NCI-H1092 treated with DMSO at 0.1 percent for 48 hours (cell line): Measurements from ENCODE around the gene ALLC.
A peak's percentile ranks its signal among the peaks of the same experiment; 100 is the strongest.

Experiments
- DNase-seq: peaks from one replicate; lab custom pipeline; 2025; lab: John Stamatoyannopoulos, UW

The ALLC gene

GRCh38 chr2:3679180-3679579 lies 21.2 kb downstream of the ALLC start:
- no peak for DNase-seq

- DNase-seq: no peak
These were observed 21.8 kb downstream of the ALLC start for GRCh38 chr2:3679616-3680393.

- no peak for DNase-seq
These were observed 22.7 kb downstream of the ALLC start for GRCh38 chr2:3680548-3681345.

GRCh38 chr2:3681625-3682024 lies 23.6 kb downstream of the ALLC start:
- DNase-seq: no peak

GRCh38 chr2:3682811-3683210 lies 24.8 kb downstream of the ALLC start:
- DNase-seq: no peak

GRCh38 chr2:3683748-3684454 lies 25.9 kb downstream of the ALLC start:
- DNase-seq: no peak

GRCh38 chr2:3689998-3690748 lies 32.2 kb downstream of the ALLC start:
- no peak for DNase-seq

GRCh38 chr2:3692375-3692774 lies 34.4 kb downstream of the ALLC start:
- DNase-seq: peak; percentile 9

- DNase-seq: no peak
These were observed 38.5 kb downstream of the ALLC start for GRCh38 chr2:3696545-3696944.

- DNase-seq: no peak
These were observed 43.1 kb downstream of the ALLC start for GRCh38 chr2:3701071-3701470.

- DNase-seq: no peak
These were observed 45.3 kb downstream of the ALLC start, which contains the start of gene DCDC2C for GRCh38 chr2:3703236-3703756. Gene DCDC2C, plus strand, starts transcription at chr2:3703575. Its CDS starts 177 bp downstream, at chr2:3703752.

GRCh38 chr2:3703757-3704355 lies 45.9 kb downstream of the ALLC start:
- DNase-seq: no peak

GRCh38 chr2:3704692-3705091 lies 46.7 kb downstream of the ALLC start:
- no peak for DNase-seq

GRCh38 chr2:3705782-3706181 lies 47.8 kb downstream of the ALLC start:
- no peak for DNase-seq

GRCh38 chr2:3706892-3707291 lies 48.9 kb downstream of the ALLC start:
- no peak for DNase-seq

GRCh38 chr2:3708576-3708975 lies 50.6 kb downstream of the ALLC start:
- no peak for DNase-seq

GRCh38 chr2:3709225-3709624 lies 51.2 kb downstream of the ALLC start:
- DNase-seq: no peak

- no peak for DNase-seq
These were observed 54.4 kb downstream of the ALLC start for GRCh38 chr2:3712424-3712823.

GRCh38 chr2:3712831-3713503 lies 55.0 kb downstream of the ALLC start:
- DNase-seq: no peak

GRCh38 chr2:3718679-3719078 lies 60.7 kb downstream of the ALLC start:
- no peak for DNase-seq

GRCh38 chr2:3725002-3725401 lies 67.0 kb downstream of the ALLC start:
- DNase-seq: no peak
